GM12875 (cell line): ENCODE results near the gene TIMP1.

ENCODE experiments used
- H3K4me3 ChIP-seq: one replicate; pipeline ENCODE4 v1.5.1; 2011; ENCODE audit warnings: low read depth, low read length, control low read depth
- TF ChIP-seq, protein P1 (sequence below): IDR thresholded peaks from 2 replicates; pipeline ENCODE4 v1.5.1; 2011; ENCODE audit warnings: low read depth, mild to moderate bottlenecking, control low read depth, inconsistent platforms, low read length, moderate library complexity, borderline replicate concordance; ENCODE audit not compliant: insufficient read depth

The TIMP1 gene

DNA sequence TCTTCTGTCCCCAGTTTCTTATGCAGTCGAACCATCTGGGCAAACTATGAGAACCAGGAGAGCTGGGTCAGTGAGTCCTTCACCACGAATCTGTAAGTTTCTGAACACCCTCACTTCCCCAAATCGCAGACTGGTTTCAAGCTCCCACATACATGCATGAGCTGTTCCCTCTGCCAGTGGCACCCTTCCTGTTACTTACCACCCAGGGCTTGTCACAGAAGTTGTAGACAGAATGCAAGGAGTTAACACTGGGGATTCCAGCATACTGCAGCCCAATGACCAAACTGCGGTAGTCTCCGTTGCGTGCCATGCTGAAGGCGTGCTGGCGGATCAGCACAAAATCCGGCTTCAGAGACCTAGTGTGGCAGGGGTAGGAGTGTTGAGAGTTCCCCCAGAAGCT is 22.8 kb downstream of the TIMP1 start:
- no peak overlapping the region for H3K4me3 ChIP-seq
- TF ChIP-seq, protein P1, sequence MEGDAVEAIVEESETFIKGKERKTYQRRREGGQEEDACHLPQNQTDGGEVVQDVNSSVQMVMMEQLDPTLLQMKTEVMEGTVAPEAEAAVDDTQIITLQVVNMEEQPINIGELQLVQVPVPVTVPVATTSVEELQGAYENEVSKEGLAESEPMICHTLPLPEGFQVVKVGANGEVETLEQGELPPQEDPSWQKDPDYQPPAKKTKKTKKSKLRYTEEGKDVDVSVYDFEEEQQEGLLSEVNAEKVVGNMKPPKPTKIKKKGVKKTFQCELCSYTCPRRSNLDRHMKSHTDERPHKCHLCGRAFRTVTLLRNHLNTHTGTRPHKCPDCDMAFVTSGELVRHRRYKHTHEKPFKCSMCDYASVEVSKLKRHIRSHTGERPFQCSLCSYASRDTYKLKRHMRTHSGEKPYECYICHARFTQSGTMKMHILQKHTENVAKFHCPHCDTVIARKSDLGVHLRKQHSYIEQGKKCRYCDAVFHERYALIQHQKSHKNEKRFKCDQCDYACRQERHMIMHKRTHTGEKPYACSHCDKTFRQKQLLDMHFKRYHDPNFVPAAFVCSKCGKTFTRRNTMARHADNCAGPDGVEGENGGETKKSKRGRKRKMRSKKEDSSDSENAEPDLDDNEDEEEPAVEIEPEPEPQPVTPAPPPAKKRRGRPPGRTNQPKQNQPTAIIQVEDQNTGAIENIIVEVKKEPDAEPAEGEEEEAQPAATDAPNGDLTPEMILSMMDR, result no peak

DNA sequence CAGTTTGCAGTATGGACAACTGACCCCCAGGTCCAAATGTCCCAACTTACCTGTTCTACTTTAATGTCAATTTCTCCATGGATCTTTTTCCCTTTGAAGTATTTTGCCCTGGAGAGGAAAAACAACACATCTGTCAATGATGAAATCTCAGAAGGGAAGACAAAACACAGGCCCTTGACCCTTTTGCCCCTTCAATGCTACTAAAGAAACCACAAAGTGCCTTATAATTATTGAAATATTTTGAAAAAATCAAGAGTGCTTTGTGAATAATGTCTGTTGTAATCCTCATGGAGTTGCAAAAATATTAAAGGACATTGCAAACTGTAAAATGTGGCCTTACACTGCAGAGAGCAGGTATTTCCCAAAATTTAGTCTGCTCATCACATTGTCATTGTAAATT is 24.9 kb downstream of the TIMP1 start:
- TF ChIP-seq, protein P1, result no peak
- H3K4me3 ChIP-seq, result no peak overlapping the region

DNA sequence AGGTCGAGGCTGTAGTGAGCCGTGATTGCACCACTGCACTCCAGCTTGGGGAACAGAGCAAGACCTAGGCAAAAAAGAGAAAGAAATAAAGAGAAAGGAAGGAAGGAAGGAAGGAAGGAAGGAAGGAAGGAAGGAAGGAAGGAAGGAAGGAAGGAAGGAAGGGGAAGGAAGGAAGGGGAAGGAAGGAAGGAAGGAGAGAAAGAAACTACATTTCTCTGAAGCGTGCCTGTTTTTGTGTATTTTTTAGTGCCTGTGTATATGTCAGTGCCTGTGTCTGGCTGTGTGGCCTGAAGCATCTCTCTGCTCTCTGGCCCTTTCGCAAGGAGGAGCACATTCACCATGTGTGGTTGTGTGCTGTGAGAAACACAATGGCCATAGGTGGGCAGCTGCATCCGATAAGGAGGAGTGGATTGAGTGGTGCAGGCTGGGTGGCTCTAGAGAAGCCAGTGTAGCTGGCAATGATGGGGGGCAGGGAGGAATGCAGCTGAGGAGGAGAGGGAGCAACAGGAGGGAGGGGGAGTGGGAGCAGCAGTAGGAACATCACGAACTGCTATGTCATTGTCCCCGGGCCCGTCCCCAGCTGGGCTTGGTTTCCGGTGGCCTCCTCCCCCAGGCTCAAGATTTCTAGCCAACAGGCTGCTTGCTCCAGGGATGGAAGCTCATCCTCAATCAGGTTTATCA is 26.0 kb downstream of the TIMP1 start:
- TF ChIP-seq, protein P1, result no peak
- no peak overlapping the region for H3K4me3 ChIP-seq

DNA sequence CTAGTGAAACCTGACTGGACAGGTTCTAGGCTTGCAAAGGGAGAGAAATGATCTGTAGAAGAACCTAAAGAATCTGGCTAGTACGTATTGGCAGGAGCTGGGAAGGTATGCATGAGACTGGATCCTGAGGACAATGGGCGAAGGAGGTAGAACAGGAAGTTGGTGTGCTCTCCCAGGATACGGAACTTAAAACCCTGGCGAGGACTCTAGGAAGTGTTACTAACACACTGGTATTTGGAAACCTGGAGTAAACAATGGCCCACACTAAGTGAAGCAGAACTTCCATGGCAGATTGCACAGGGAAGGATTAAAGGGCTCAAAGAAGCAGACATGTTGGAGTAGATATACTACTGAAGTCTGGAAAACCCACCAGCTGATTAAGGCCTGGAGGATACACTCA is 28.3 kb downstream of the TIMP1 start:
- H3K4me3 ChIP-seq, result no peak overlapping the region
- TF ChIP-seq, protein P1, result no peak

DNA sequence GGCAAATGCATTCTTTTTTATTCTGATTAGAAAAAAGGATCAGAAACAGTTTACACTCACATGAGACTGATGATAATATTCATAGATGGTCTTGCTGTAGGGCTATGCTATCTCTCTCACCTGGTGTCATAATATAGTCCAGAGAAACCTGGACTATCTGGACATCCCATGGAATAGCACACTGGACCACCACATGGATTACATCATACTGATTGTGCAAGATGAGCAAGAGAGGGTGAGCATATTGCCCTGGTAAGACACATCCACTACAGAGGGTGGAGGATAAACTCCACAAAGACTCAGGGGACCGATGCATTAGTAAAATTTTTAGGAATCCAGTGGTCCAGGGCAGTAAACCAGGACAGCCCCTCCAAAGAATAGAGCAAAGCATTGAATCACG is 29.3 kb downstream of the TIMP1 start:
- TF ChIP-seq, protein P1, result no peak

DNA sequence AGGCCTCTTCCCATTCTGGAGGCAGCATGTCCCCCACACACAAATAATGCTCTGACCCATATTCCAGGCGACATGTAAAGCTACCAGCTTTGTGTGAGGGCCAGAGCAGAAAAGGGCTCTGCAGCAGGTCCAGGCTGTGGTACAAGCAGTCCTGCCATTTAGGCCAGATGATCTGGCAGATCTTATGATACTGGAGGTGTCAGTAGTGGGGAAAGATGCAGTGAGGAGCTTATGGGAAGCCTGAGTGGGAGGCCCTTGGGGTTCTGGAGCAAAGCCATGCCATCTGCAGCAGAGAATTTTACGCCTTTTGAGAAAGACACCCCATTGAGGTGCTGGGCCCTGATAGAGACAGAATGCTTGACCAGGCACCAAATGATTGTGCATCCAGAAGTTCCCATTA is 29.7 kb downstream of the TIMP1 start:
- TF ChIP-seq, protein P1, result no peak
- no peak overlapping the region for H3K4me3 ChIP-seq

More for the DNA sequence above, 29.3 kb downstream of the TIMP1 start:
- H3K4me3 ChIP-seq, result no peak overlapping the region

DNA sequence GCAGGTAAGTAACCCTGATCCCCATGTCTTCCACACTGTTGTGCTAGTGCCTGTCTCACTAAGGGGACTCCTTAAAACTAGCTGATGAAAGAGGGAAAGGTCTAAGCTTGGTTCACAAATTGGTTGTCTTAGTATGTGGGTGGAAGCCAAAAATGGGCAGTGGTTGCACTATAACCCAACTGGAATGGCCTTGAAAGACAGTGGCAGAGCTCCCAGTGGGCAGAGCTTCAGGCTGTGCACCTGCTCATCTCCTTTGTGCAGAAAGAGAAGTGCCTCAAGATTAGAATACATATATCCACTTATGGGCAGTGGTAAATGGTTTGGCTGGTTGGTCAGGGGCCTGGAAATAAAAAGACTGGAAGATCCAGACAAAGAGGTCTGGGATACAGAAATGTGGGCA is 30.2 kb downstream of the TIMP1 start:
- TF ChIP-seq, protein P1, result no peak
- no peak overlapping the region for H3K4me3 ChIP-seq
